ENCODE results near the gene VAC14.
"Not testable (repeated sequence)": the region's sequence is repeated elsewhere in the genome, so short reads cannot be mapped to it uniquely, and the experiment has no call there.

VAC14 gene

GRCh38 chr16:70758786-70759185 lies 42.2 kb downstream of the VAC14 start:
- DNase-seq = no peak

GRCh38 chr16:70757183-70757582 lies 43.8 kb downstream of the VAC14 start:
- DNase-seq = no peak

- no peak for DNase-seq
Observed at GRCh38 chr16:70756071-70756470, 44.9 kb downstream of the VAC14 start.

- no peak for DNase-seq
Observed at GRCh38 chr16:70754851-70755600, 45.9 kb downstream of the VAC14 start.

GRCh38 chr16:70754371-70754770 lies 46.6 kb downstream of the VAC14 start:
- DNase-seq = no peak

- no peak for DNase-seq
Observed at GRCh38 chr16:70753694-70754325, 47.1 kb downstream of the VAC14 start.

GRCh38 chr16:70753228-70753627 lies 47.7 kb downstream of the VAC14 start:
- no peak for DNase-seq

- no peak for DNase-seq
Observed at GRCh38 chr16:70752426-70752825, 48.5 kb downstream of the VAC14 start.

GRCh38 chr16:70751593-70751992 lies 49.4 kb downstream of the VAC14 start:
- no peak for DNase-seq

GRCh38 chr16:70750893-70751467 lies 50.0 kb downstream of the VAC14 start:
- DNase-seq = no peak

GRCh38 chr16:70749681-70750601 lies 51.0 kb downstream of the VAC14 start:
- no peak for DNase-seq

- DNase-seq = no peak
Observed at GRCh38 chr16:70749006-70749678, 51.8 kb downstream of the VAC14 start.

- no peak for DNase-seq
Observed at GRCh38 chr16:70747703-70748631, 53.0 kb downstream of the VAC14 start.

- DNase-seq = no peak
Observed at GRCh38 chr16:70746708-70747424, 54.1 kb downstream of the VAC14 start.

GRCh38 chr16:70746040-70746707 lies 54.8 kb downstream of the VAC14 start:
- DNase-seq = no peak

- DNase-seq = no peak
Observed at GRCh38 chr16:70745536-70746025, 55.4 kb downstream of the VAC14 start.

- DNase-seq = no peak
Observed at GRCh38 chr16:70744366-70744765, 56.6 kb downstream of the VAC14 start.

GRCh38 chr16:70743791-70744190 lies 57.2 kb downstream of the VAC14 start:
- no peak for DNase-seq

- DNase-seq = not testable (repeated sequence)
Observed at GRCh38 chr16:70742967-70743366, 58.0 kb downstream of the VAC14 start.

- DNase-seq = no peak
Observed at GRCh38 chr16:70741783-70742125, 59.2 kb downstream of the VAC14 start.
